K562 (cell line): ENCODE data around the gene DIP2A. TPM values are rescaled to one million over a fixed set of nuclear protein-coding genes. Genes with fewer than 3 reads are reported as not detected.

Experiments
- ARID1B ChIP-seq: fragments of 450-650 bp; IDR thresholded peaks from 2 replicates; pipeline ENCODE4 v1.6.1; 2016; ENCODE audit warnings: antibody characterized with exemption, mild to moderate bottlenecking, inconsistent platforms
- ETS2 ChIP-seq: IDR thresholded peaks from 2 replicates; pipeline ENCODE4 v1.6.1; 2016; ENCODE audit warnings: borderline replicate concordance, missing genetic modification characterization, mild to moderate bottlenecking, moderate library complexity, missing compliant biosample characterization; ENCODE audit not compliant: poor library complexity, severe bottlenecking
- GATA2 ChIP-seq: sonication (generic); formaldehyde crosslinking; IDR thresholded peaks from 2 replicates; pipeline ENCODE4 v1.4.0; 2020; ENCODE audit warnings: mild to moderate bottlenecking, missing genetic modification reagents
- HLTF ChIP-seq: fragments of 450-650 bp; IDR thresholded peaks from 2 replicates; pipeline ENCODE4 v1.6.1; 2016
- MBD2 ChIP-seq: sonication (generic); IDR thresholded peaks from 2 replicates; pipeline ENCODE4 v1.6.1; 2016; ENCODE audit warnings: low read depth, borderline replicate concordance
- MEIS2 ChIP-seq: fragments of 450-650 bp; IDR thresholded peaks from 2 replicates; pipeline ENCODE4 v1.6.1; 2014; ENCODE audit warnings: mild to moderate bottlenecking; ENCODE audit not compliant: partially characterized antibody
- MTA1 ChIP-seq: fragments of 450-650 bp; IDR thresholded peaks from 2 replicates; pipeline ENCODE4 v1.6.1; 2017; ENCODE audit warnings: borderline replicate concordance
- MTA3 ChIP-seq: fragments of 450-650 bp; formaldehyde crosslinking; IDR thresholded peaks from 2 replicates; pipeline ENCODE4 v1.6.1; 2017; ENCODE audit warnings: mild to moderate bottlenecking, borderline replicate concordance
- NONO ChIP-seq, 2 experiments: fragments of 200-400 bp in 1 of 2; fragments of 450-650 bp in 1 of 2; formaldehyde crosslinking in 1 of 2; IDR thresholded peaks; 2 replicates each; pipeline ENCODE4 v1.6.1; 2017; ENCODE audit warnings: low read depth in 2 of 2, mild to moderate bottlenecking in 2 of 2, moderate library complexity in 2 of 2, low read length in 1 of 2
- SP1 ChIP-seq: sonication (generic); formaldehyde crosslinking; IDR thresholded peaks from 2 replicates; pipeline ENCODE4 v1.8.1; 2022; ENCODE audit warnings: mild to moderate bottlenecking, missing genetic modification reagents
- TBL1XR1 ChIP-seq, 2 experiments: IDR thresholded peaks; 2 replicates each; pipeline ENCODE4 v1.6.1; 2012; ENCODE audit warnings: improper control_type of control experiment in 2 of 2, low read length in 2 of 2, mild to moderate bottlenecking in 1 of 2
- TCF3 ChIP-seq: sonication (generic); formaldehyde crosslinking; IDR thresholded peaks from 2 replicates; pipeline ENCODE4 v1.4.0; 2020; ENCODE audit warnings: mild to moderate bottlenecking, missing genetic modification reagents
- TCF7 ChIP-seq: sonication (generic); IDR thresholded peaks from 2 replicates; pipeline ENCODE4 v1.6.1; 2016; ENCODE audit warnings: antibody characterized with exemption, borderline replicate concordance
- TFAP4 ChIP-seq: sonication (generic); formaldehyde crosslinking; IDR thresholded peaks from 2 replicates; pipeline ENCODE4 v1.8.0; 2022; ENCODE audit warnings: missing genetic modification reagents, mild to moderate bottlenecking, moderate library complexity, borderline replicate concordance
- TRIM24 ChIP-seq, 2 experiments: fragments of 450-650 bp; IDR thresholded peaks; 2 replicates each; pipeline ENCODE4 v1.6.1; 2016
- VEZF1 ChIP-seq: fragments of 200-800 bp; sonication (Bioruptor generic); IDR thresholded peaks from 2 replicates; pipeline ENCODE4 v1.6.1; 2017; ENCODE audit warnings: missing genetic modification characterization, missing compliant biosample characterization
- YY1 ChIP-seq, 3 experiments: IDR thresholded peaks; 2 replicates each; pipeline ENCODE4 v1.6.1; 2011; ENCODE audit warnings: low read length in 2 of 3, mild to moderate bottlenecking in 2 of 3, moderate library complexity in 2 of 3, borderline replicate concordance in 1 of 3, control low read depth in 1 of 3, low read depth in 1 of 3; ENCODE audit not compliant: insufficient read depth in 3 of 3, insufficient replicate concordance in 2 of 3, control insufficient read depth in 1 of 3, insufficient read length in 1 of 3; ENCODE audit errors: extremely low read depth in 1 of 3
- ZBTB5 ChIP-seq: fragments of 450-650 bp; IDR thresholded peaks from 2 replicates; pipeline ENCODE4 v1.6.1; 2017; ENCODE audit warnings: antibody characterized with exemption
- ZNF280B ChIP-seq: fragments of 250-450 bp; sonication (Bioruptor Pico); IDR thresholded peaks from 2 replicates; pipeline ENCODE4 v1.5.1; 2021; ENCODE audit warnings: mild to moderate bottlenecking
- ZNF766 ChIP-seq: fragments of 200-800 bp; sonication (Bioruptor generic); conservative IDR thresholded peaks from 2 replicates; pipeline ENCODE4 v1.6.1; 2016; ENCODE audit warnings: missing genetic modification characterization, missing compliant biosample characterization
- ZSCAN32 ChIP-seq: fragments of 450-650 bp; formaldehyde crosslinking; IDR thresholded peaks from 2 replicates; pipeline ENCODE4 v1.4.0; 2020; ENCODE audit warnings: mild to moderate bottlenecking, moderate library complexity
- polyA plus RNA-seq, 8 experiments: library from polyadenylated mRNA; depleted of rRNA in 4 of 8; stranded (reverse) in 5 of 8; unstranded in 3 of 8; fragments of >200 nt; fragmentation: Nextera tagmentation in 2 of 8; fragmentation: Illumina TruSeq in 1 of 8; extraction: Ambion mirVana in 2 of 8; extraction: Trizol in 1 of 8; gene quantifications; 2 replicates each; pipeline versions ENCODE4 v1.2.1 to v1.2.3, GENCODE V29; 2011 to 2014; ENCODE audit warnings: inconsistent platforms in 1 of 8, missing spikeins in 1 of 8
- total RNA-seq, 7 experiments: library from RNA; depleted of rRNA in 6 of 7; stranded (reverse); fragments of >200 nt in 6 of 7; fragmentation: Illumina TruSeq in 2 of 7; extraction: Trizol in 2 of 7; gene quantifications; 2 replicates each; pipeline versions ENCODE4 v1.2.1 to v1.2.3, GENCODE V29; 2011 to 2021; ENCODE audit warnings: low replicate concordance in 1 of 7

DIP2A gene
- total and polyA plus RNA-seq, 9 of the 15 experiments (the other 6 are each of a cell fraction or from before 2014, with no cell fraction given), result 4.3 to 34.5 (median 20.3) TPM

- TF ChIP-seq ETS2 (tag), result no peak
- TF ChIP-seq MTA3, result 0 out of 2 replicates have a peak, but pooled peaks have one; percentile 57
- 0 out of 2 replicates have a peak, but pooled peaks have one; percentile 54 for TF ChIP-seq MBD2
- TF ChIP-seq VEZF1, result peak; percentile 46; the same call in 1 of the 2 replicates
- peak; percentile 58; the same call in 1 of the 2 replicates for TF ChIP-seq ZNF280B
- no peak for TF ChIP-seq TCF7
- 0 out of 2 replicates have a peak, but pooled peaks have one; percentile 44 for TF ChIP-seq HLTF
- TF ChIP-seq TCF3, result peak; percentile 96
- TF ChIP-seq TFAP4 (CRISPR knock-in tag), result peak; percentile 99
- 0 out of 2 replicates have a peak, but pooled peaks have one; percentile 19 for TF ChIP-seq MTA1
- peak; percentile 89 to 97 for TF ChIP-seq TBL1XR1 (IDR thresholded peaks at IDR 0.05; ENCODE audit: low read length in 2 of 2)
- peak; percentile 56; the same call in 1 of the 2 replicates for TF ChIP-seq ZNF766 (CRISPR knock-in tag)
- peak; percentile 92 for TF ChIP-seq GATA2 (CRISPR knock-in tag)
- peak; percentile 69; the same call in 1 of the 2 replicates for TF ChIP-seq ZBTB5
- peak; percentile 78 for TF ChIP-seq MEIS2
- TF ChIP-seq ARID1B, result peak; percentile 93
- TF ChIP-seq SP1, result peak; percentile 47; the same call in 1 of the 2 replicates
- 0 out of 2 replicates have a peak, but pooled peaks have one; percentile 32 for TF ChIP-seq ZSCAN32 (CRISPR knock-in tag)
- TF ChIP-seq YY1 (IDR thresholded peaks at IDR 0.05; ENCODE audit: borderline replicate concordance in 1 of 3, control insufficient read depth in 1 of 3, extremely low read depth in 1 of 3, insufficient read depth in 3 of 3, insufficient read length in 1 of 3, insufficient replicate concordance in 2 of 3, low read depth in 1 of 3, low read length in 2 of 3), result no peak
- peak; percentile 77 to 80 for TF ChIP-seq TRIM24 (IDR thresholded peaks at IDR 0.05)
- peak in 1 of 2 experiments; percentile 25; a peak in 1 of 4 replicates for TF ChIP-seq NONO (IDR thresholded peaks at IDR 0.05; ENCODE audit: low read depth in 2 of 2, low read length in 1 of 2)
These were observed 2.9 kb upstream of the DIP2A start (continued) for GRCh38 chr21:46455575-46456385.
